CMK (cell line): Measurements from ENCODE around the gene TGDS.
"Not testable (repeated sequence)": the region's sequence is repeated elsewhere in the genome, so short reads cannot be mapped to it uniquely, and the experiment has no call there.

ENCODE experiments used
- DNase-seq: peaks from one replicate; pipeline ENCODE4 v3.0.0-alpha.2; 2010; ENCODE audit warnings: low read depth

TGDS gene

GRCh38 chr13:94549232-94550061 is 46.5 kb downstream of the TGDS start:
- peak; percentile 86 for DNase-seq

DNA sequence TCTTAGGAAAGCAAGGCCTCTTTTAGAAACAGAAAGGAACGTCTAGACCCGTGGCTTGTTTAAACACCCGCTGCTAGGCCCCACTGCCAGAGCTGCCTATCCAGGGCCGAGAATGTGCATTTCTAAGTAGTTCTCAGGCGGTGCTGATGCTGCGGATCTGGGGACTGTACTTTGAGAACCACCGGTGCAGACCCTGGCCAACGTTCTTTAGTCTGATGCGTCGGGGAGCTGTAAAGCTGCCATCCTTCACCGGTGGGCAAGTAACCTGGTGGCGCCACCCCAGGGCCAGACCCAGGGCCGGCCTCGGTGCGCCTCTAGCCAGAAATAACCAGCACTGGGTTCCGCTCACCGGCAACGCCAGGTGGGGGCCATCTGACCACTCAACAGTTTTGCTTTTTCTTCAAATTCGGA is 47.1 kb downstream of the TGDS start:
- DNase-seq: no peak

- no peak for DNase-seq
Observed at GRCh38 chr13:94548382-94548781, 47.6 kb downstream of the TGDS start.

- DNase-seq: no peak
Observed at GRCh38 chr13:94546061-94546839, 49.7 kb downstream of the TGDS start.

GRCh38 chr13:94544922-94545321 is 51.0 kb downstream of the TGDS start:
- no peak for DNase-seq

GRCh38 chr13:94542917-94543316 is 53.0 kb downstream of the TGDS start:
- DNase-seq: no peak

- DNase-seq: no peak
Observed at GRCh38 chr13:94537740-94538630, 58.0 kb downstream of the TGDS start.

DNA sequence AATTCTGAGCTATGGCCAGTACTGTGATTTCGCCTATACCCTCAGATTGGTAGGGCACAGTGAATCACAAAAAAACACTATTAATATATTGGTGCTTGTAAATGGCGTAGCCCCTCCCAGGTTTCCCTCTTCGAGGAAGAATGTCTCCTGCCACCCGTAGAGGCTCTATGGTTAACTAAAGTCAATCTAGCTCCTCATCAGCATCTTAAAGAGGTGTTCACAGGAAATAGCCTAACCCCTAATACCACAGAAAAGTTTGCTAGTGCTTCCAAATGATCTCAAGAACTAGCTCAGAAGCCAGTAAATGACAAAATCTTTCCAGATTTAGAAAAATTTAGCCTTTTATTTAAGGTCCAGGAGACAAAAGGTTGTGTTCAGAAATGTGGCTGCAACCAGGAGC is 60.2 kb downstream of the TGDS start:
- DNase-seq: no peak

DNA sequence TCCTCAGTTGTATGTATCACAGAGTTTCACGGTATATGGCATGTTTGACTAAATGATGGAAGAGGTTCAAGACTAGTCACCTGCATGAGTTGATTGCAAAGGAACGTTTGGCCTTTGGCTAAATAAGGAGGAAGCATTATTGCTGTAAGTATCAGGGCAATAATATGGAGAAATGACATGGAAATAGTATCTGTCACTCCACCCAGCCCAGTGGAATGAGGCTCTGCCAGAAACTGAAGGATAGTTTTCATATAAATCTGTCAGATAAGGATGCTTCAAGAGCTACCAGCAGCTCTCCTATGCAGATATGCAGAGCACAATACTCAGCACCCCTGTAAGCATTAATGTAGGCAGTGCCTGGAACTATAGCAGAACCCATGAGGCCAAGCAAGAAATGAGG is 60.7 kb downstream of the TGDS start:
- no peak for DNase-seq

DNA sequence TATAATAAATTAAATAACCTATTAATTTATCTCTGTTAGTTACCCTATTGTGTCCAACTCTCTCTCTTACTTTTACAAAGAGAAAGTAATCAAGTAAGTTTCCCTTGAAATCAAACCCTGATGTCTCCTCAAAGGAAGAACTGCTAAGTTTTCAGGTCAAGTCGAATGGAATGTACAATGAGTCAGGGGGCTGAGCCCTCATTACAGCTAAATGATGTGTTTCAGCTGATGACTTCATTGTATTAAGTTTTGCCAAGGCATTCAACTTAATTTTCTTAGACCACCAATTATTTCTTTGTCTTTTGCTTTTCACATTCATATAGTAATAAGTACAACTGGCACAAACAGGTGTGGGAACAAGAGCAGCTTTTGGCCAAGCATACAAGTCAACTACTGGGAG is 61.8 kb downstream of the TGDS start:
- DNase-seq: no peak

DNA sequence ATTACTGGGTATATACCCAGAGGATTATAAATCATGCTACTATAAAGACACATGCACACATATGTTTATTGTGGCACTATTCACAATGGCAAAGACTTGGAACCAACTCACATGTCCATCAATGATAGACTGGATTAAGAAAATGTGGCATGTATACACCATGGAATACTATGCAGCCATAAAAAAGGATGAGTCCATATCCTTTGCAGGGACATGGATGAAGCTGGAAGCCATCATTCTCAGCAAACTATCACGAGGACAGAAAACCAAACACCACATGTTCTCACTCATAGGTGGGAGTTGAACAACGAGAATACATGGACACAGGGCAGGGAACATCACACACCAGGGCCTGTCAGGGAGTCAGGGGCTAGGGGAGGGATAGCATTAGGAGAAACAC is 63.7 kb downstream of the TGDS start:
- not testable (repeated sequence) for DNase-seq

DNA sequence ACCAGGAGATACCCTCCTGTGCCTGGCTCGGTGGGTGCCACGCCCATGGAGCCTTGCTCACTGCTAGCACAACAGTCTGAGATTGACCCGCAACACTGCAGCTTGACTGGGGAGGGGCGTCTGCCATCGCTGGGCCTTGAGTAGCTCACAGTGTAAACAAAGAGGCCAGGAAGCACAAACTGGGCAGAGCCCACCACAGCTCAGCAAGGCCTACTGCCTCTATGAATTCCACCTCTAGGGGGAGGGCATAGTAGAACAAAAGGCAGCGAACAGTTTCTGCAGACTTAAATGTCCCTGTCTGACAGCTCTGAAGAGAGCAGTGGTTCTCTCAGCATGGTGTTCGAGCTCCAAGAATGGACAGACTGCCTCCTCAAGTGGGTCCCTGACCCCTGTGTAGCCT is 69.0 kb downstream of the TGDS start:
- not testable (repeated sequence) for DNase-seq

GRCh38 chr13:94525781-94526180 is 70.2 kb downstream of the TGDS start:
- no peak for DNase-seq

GRCh38 chr13:94524407-94524806 is 71.5 kb downstream of the TGDS start:
- no peak for DNase-seq
